GM12878 (cell line): Measurements from ENCODE around the gene GPR155.

ENCODE experiments used
- ATF7 ChIP-seq: fragments of 450-650 bp; IDR thresholded peaks from 2 replicates; pipeline ENCODE4 v1.6.1; 2016; ENCODE audit warnings: low read depth, mild to moderate bottlenecking
- CTCF ChIP-seq, 3 experiments: IDR thresholded peaks in 2 of 3; conservative IDR thresholded peaks in 1 of 3; 2 replicates each; pipeline ENCODE4 v1.5.1; 2011; ENCODE audit warnings: low read depth in 3 of 3, low read length in 3 of 3, mild to moderate bottlenecking in 3 of 3, control low read depth in 2 of 3, moderate library complexity in 2 of 3, inconsistent platforms in 1 of 3, mixed read lengths in 1 of 3; ENCODE audit not compliant: control insufficient read depth in 2 of 3, insufficient read depth in 1 of 3; ENCODE audit errors: extremely low read depth in 1 of 3
- EZH2 ChIP-seq: IDR thresholded peaks from 2 replicates; pipeline ENCODE4 v1.6.1; 2012; ENCODE audit warnings: low read depth, mild to moderate bottlenecking, control low read depth, inconsistent platforms, low read length, borderline replicate concordance; ENCODE audit not compliant: control insufficient read depth
- FOXK2 ChIP-seq: fragments of 450-650 bp; IDR thresholded peaks from 2 replicates; pipeline ENCODE4 v1.6.1; 2017; ENCODE audit warnings: mild to moderate bottlenecking, moderate library complexity
- GABPA ChIP-seq: IDR thresholded peaks from 2 replicates; pipeline ENCODE4 v1.6.1; 2014; ENCODE audit warnings: antibody characterized with exemption, low read depth, mild to moderate bottlenecking, inconsistent platforms
- HCFC1 ChIP-seq: fragments of 150-350 bp; IDR thresholded peaks from 2 replicates; pipeline ENCODE4 v1.6.1; 2014; ENCODE audit warnings: low read length
- PBX3 ChIP-seq: IDR thresholded peaks from 2 replicates; pipeline ENCODE4 v1.6.1; 2011; ENCODE audit warnings: mild to moderate bottlenecking, low read depth, low read length, moderate library complexity; ENCODE audit not compliant: insufficient replicate concordance
- POLR2AphosphoS5 ChIP-seq: IDR thresholded peaks from 2 replicates; pipeline ENCODE4 v1.6.1; 2011; ENCODE audit warnings: mild to moderate bottlenecking, low read length, inconsistent platforms
- RCOR1 ChIP-seq: conservative IDR thresholded peaks from 2 replicates; pipeline ENCODE4 v1.6.1; 2012; ENCODE audit warnings: low read depth, low read length, improper control_type of control experiment
- RELA ChIP-seq: fragments of 450-650 bp; IDR thresholded peaks from 2 replicates; pipeline ENCODE4 v1.8.0; 2014; ENCODE audit warnings: borderline replicate concordance; ENCODE audit not compliant: partially characterized antibody
- REST ChIP-seq: IDR thresholded peaks from 2 replicates; pipeline ENCODE4 v1.6.1; 2012; ENCODE audit warnings: mild to moderate bottlenecking, low read depth, low read length
- ZSCAN29 ChIP-seq: fragments of 450-650 bp; IDR thresholded peaks from 2 replicates; pipeline ENCODE4 v1.6.1; 2017; ENCODE audit warnings: mild to moderate bottlenecking, moderate library complexity
- TF ChIP-seq, protein P1 (sequence below): IDR thresholded peaks from 2 replicates; pipeline ENCODE4 v1.6.1; 2012; ENCODE audit warnings: low read depth, low read length, improper control_type of control experiment

GRCh38 chr2:174454566-174454965 is 32.3 kb downstream of the GPR155 start:
- TF ChIP-seq POLR2AphosphoS5: no peak
- TF ChIP-seq ZSCAN29: no peak
- TF ChIP-seq CTCF (IDR thresholded peaks at IDR 0.05 in 2 of 3, conservative IDR thresholded peaks at IDR 0.05 in 1 of 3; ENCODE audit: control insufficient read depth in 2 of 3, extremely low read depth in 1 of 3, insufficient read depth in 1 of 3, low read depth in 3 of 3, low read length in 3 of 3): no peak
- TF ChIP-seq REST: no peak
- TF ChIP-seq PBX3: no peak
- TF ChIP-seq RCOR1: no peak
- no peak for TF ChIP-seq EZH2
- no peak for TF ChIP-seq HCFC1
- TF ChIP-seq RELA: no peak
- TF ChIP-seq GABPA: no peak
- TF ChIP-seq FOXK2: no peak
- TF ChIP-seq, protein P1, sequence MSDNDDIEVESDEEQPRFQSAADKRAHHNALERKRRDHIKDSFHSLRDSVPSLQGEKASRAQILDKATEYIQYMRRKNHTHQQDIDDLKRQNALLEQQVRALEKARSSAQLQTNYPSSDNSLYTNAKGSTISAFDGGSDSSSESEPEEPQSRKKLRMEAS: no peak
- no peak for TF ChIP-seq ATF7
